ENCODE results near the gene ZDHHC14. TPM values are rescaled to one million over a fixed set of nuclear protein-coding genes. Genes with fewer than 3 reads are reported as not detected.

ZDHHC14 gene
- total and polyA plus RNA-seq, 2 of the 8 experiments (the other 6 are each of a cell fraction or from before 2014, with no cell fraction given), result 2.9 to 5.3 TPM

DNA sequence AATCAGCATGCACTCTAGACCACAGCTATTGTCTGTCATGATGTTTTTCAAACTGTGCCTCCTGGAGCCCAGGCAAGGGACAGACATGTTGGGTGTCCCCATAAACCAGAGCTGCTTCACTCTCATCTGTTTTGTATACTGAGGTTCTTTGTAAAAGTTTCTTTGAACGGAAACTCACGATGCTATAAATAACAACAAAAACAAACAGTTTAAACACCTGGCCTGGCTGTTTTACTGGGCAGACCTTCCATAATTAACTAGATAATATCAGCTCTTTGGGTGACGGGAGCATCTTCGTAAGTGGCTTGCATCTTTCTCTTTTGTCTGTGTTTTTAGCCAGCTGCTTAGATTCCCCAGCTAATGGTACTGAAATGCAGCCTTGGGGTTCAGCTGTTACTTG is 190.3 kb downstream of the ZDHHC14 start (continued):
- TF ChIP-seq ZNF274 (IDR thresholded peaks at IDR 0.05; ENCODE audit: borderline replicate concordance, extremely low read depth, low read length) (no peak), CHD2 (IDR thresholded peaks at IDR 0.05; ENCODE audit: low read length) (no peak), CREB1 (IDR thresholded peaks at IDR 0.05) (no peak), TAF1 (IDR thresholded peaks at IDR 0.05; ENCODE audit: low read depth, low read length) (no peak), GABPA (IDR thresholded peaks at IDR 0.05; ENCODE audit: borderline replicate concordance, insufficient read depth, low read length) (no peak), SIN3A (conservative IDR thresholded peaks at IDR 0.05 in 1 of 2, IDR thresholded peaks at IDR 0.05 in 1 of 2; ENCODE audit: low read depth in 1 of 2, low read length in 2 of 2) (no peak)
